K562 (cell line): Measurements from ENCODE around the gene SH3GL3.

Experiments used
- ADNP ChIP-seq: fragments of 200-800 bp; sonication (Bioruptor generic); IDR thresholded peaks from 2 replicates; pipeline ENCODE4 v1.6.1; 2016; ENCODE audit warnings: missing genetic modification characterization, missing compliant biosample characterization
- CHD2 ChIP-seq: IDR thresholded peaks from 2 replicates; pipeline ENCODE4 v1.6.1; 2011; ENCODE audit warnings: low read depth, low read length
- CTCF ChIP-seq, 3 experiments: IDR thresholded peaks in 2 of 3; conservative IDR thresholded peaks in 1 of 3; 2 replicates each; pipeline ENCODE4 v1.5.1; 2011 to 2012; ENCODE audit warnings: low read length in 3 of 3, mild to moderate bottlenecking in 3 of 3, control low read depth in 2 of 3, improper control_type of control experiment in 1 of 3, inconsistent platforms in 1 of 3, low read depth in 1 of 3, mixed read lengths in 1 of 3, moderate library complexity in 1 of 3; ENCODE audit not compliant: insufficient read depth in 2 of 3
- HOXB6 ChIP-seq: fragments of 250-450 bp; sonication (Bioruptor Pico); IDR thresholded peaks from 2 replicates; pipeline ENCODE4 v1.5.1; 2022; ENCODE audit warnings: mild to moderate bottlenecking, borderline replicate concordance
- MAX ChIP-seq: sonication (generic); formaldehyde crosslinking; IDR thresholded peaks from 2 replicates; pipeline ENCODE4 v1.9.0; 2022; ENCODE audit warnings: mild to moderate bottlenecking, missing genetic modification reagents

GRCh38 chr15:83472151-83472550 is 25.0 kb downstream of the SH3GL3 start:
- TF ChIP-seq CTCF (IDR thresholded peaks at IDR 0.05 in 2 of 3, conservative IDR thresholded peaks at IDR 0.05 in 1 of 3; ENCODE audit: insufficient read depth in 2 of 3, low read depth in 1 of 3, low read length in 3 of 3) (no peak), CHD2 (no peak), HOXB6 (no peak), MAX (no peak), ADNP (no peak)
